HS-27A (cell line): Measurements from ENCODE around the gene TFF1.
"Not testable (repeated sequence)": the region's sequence is repeated elsewhere in the genome, so short reads cannot be mapped to it uniquely, and the experiment has no call there.

Experiments used
- DNase-seq: peaks from one replicate; pipeline ENCODE4 v3.0.0-alpha.2; 2012; ENCODE audit warnings: low read depth, missing footprints

The TFF1 gene

DNA sequence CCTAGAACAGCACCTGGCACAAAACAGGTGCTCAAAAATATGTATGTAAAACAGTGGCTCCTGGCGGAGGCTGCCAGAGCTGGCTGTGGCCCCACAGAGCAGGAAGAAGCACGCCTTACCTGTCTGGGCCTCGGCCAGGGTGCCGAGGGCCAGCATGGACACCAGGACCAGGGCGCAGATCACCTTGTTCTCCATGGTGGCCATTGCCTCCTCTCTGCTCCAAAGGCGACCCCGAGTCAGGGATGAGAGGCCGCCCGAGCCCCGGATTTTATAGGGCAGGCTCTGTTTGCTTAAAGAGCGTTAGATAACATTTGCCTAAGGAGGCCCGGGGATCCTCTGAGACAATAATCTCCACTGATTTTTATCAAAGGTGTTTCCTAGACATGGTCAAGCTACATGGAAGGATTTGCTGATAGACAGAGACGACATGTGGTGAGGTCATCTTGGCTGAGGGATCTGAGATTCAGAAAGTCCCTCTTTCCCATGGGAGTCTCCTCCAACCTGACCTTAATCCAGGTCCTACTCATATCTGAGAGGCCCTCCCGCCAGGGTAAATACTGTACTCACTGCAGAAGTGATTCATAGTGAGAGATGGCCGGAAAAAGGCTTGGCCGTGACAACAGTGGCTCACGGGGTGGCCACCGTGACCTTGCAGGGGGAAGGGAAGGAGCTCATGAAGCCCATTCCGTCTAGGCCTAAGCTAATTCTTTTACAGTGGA lies at the start of gene TFF1:
TFF1 (minus strand) TSS at position 244 of the 719 bp plus-strand sequence; CDS start at position 204, 40 bp downstream.
- DNase-seq: no peak

DNA sequence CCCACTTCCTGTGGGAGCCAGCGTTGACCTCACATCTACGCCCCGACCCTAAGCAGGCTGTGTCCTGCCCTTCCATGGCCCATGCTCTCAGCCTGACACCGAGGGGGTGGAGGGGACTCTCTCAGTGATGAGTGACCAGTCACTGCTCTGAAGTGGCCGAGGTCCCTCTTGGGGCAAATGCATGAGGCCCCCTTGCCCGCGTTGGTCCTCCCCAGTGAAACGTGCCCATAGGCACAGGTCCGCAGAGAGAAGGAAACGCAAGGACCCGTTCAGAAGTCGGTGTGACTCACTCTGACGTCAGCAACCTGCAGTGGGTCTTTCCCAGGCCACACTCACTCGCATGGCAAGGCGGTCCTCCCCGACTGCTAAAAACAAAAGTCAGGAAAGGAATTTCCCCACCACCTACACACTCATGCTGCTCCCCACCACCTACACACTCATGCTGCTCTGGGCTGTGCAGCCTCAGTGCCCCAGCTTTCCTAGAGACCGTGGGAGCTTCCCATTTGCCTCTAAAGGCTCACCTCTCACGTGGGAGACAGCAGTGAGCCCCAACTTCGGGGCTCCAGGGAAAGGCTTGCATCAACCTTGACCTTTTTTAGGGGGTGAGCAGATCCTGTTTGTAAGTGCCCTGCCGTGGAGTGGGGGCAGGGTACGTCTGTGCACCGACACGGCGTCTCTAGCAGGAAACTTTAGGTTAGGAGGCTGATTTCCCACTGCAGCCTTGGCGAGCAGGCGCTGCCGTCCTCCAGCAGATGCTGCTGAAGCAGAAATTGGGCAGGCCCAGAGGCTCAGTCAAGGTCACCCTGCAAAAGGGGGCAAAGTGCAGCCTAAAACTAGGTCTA lies 48.8 kb upstream of the TFF1 start:
- peak; percentile 1 for DNase-seq

DNA sequence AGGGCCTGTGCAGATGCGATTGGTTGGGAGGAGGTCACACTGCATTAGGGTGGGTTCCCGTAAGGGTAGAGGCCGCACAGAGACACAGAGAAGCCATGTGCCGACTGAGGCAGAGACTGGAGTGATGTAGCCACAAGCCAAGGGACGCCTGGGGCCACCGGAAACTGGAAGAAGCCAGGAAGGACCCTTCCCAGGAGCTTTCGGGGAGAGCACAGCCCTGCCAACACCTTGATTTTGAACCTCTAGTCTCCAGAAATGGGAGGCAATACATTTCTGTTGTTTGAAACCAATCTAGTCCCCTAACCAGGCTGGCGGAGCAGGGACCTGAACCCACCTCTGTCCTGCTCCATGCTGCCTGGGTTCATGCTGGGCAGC lies 48.2 kb upstream of the TFF1 start:
- no peak for DNase-seq

DNA sequence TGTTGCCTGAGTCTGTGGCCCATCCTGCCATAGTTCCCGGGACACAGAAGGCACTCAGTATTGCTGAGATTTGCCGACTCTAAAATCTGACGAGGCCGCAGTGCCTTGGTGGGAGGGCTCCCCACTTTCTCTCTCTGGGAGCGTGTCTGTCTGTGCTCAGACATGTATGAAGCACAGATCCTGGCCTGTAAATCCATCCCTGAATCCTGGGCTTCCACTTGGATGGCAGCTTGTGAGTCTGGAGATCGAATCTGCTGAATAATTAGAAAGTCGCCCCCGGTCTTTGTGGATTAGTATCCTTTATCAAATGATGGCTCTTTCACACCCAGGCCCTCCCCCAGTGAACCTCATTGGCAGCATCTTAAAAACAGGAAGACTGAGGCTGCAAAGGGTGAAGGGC lies 47.7 kb upstream of the TFF1 start:
- no peak for DNase-seq

DNA sequence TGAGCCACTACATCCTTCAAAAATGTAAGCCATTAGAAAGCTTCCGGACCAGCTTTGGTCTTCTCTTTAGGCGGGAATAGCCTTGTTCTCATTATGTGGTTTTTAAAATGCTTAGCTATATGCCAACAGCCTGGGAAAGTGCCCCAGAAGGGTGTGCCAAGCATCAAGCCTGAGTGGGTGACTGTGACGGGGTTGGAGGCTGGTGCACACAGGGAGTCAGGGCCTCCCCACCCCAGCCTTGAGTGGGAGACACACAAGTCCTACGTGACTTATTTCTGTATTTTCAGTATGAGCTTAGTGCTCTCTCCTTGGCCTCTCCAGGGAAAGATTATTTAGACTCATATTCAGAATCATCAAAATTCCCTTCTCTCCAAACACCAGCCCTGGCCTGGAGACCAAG lies 47.2 kb upstream of the TFF1 start:
- no peak for DNase-seq

DNA sequence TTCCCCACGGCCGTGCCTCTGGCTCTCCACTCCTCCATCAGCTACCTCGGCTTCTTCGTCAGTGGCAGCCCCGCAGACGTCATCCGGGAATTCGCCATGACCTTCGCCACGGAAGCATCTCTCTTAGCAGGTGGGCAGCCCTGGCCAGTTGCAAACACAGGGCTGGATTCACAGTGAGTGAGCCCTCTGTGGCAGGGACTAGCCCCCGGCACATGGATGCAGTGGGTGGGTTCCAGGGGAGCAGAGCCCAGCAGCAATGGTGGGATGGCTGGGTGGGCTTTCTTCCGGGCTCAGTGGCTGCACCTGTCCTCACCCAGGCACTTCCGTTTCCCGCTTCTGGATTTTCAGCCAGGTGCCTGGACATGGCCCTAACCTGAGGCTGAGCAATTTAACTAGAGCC lies 46.8 kb upstream of the TFF1 start:
- no peak for DNase-seq

DNA sequence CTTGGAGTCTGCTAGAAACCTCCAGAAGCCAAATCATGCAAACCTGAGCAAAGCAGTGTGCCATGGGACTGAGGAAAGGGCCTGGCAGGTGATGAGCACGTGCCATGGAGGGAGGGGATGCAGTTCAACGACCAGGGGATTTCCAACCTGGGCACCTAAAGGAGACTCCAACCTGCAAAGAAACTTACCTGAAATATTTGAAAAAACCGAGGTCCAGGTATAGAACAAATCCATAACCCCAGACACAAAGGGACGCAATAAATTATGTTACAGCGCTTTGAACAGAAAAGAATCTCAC lies 46.2 kb upstream of the TFF1 start:
- DNase-seq: no peak

DNA sequence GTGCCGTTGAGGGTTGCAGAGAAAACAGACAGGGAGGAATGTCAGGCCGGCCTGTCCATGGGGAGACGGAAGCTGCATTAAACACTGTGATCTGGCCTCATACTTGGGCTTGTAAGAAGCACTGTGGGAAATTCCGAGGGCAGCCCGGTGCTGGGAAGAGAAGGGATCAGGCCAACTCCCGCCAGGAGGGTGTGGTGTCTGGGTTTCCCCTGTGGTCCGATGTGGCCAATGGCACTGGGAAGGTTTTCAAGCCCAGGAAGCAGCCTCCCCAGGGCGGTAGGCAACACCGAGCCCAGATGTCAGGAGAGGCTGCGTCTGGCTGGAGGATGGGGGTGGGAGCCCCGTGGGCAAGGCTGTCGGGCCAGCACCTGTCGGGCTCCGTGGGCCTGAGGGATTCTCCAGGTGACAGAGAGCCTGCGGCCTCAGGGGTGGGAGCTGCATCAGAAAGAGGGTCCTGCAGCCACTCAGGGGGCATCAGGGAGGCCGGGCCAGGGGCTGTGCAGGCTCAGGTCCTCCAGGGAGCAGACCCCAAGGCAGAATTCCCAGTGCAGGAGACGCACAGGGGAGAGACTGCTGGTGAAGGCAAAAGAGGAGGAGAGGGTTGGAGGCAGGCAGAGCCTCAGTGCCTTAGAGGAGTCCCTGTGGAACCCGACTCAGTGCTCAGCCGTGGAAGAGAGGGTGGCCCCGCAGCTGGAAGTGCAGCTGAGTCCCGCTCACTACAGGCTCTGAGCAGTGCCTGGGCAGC lies 45.7 kb upstream of the TFF1 start:
- DNase-seq: no peak

DNA sequence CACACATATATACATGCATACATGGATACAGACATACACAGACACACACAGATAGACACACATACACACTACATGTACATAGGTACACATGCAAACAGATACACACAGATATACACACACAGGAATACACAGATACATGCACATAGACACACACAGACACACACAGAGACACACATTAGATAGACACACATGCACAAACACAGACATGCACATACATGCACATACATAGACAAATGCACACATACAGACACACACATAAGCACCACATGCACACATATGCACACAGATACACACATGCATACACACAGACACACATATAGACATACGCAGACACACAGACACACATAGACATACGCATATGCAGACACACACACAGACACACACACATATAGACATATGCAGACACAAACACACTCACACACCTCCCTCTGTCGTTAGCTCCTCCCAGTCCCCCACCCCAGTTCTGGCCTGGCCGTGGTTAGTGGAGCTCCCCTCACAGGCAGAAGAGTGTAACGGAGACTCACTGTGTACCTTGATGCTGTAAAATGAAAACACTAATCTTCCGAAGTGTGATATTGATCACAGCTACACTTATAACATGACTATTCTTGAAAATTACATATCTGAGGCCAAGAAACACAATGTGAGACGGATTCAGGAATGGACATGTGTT lies 45.0 kb upstream of the TFF1 start:
- DNase-seq: no peak

DNA sequence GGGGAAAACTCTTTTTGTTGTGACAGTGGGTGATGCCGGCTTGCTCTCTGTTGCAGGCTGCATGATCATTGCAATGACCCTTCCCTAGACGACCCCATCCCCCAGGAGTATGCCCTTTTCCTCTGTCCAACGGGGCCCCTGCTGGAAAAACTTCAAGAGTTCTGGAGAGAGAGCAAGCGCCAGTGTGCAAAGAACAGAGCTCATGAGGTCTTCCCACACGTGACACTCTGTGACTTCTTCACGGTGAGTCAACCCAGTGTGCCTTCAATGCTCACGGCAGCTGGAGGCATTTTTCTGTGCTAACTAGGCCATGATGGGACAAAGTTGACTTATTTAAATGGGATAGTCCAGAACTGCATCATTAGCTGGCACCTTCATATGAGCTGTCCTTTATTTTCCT lies 43.0 kb upstream of the TFF1 start:
- DNase-seq: no peak

DNA sequence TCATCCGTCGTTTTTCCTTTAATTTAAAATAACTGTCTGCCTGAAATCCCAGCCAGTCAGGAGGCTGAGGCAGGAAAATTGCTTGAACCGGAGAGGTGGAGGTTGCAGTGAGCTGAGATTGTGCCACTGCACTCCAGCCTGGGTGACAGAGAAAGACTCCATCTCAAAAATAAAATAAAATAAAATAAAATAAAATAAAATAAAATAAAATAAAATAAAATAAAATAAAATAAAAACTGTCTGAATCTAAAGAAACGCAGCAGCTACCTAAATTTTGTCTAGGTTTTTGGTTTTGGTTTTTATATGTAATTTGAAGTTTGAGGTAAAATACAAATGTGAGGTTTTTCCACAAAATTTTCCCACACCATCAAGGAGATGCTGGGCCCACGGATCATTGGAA lies 42.4 kb upstream of the TFF1 start:
- not testable (repeated sequence) for DNase-seq

DNA sequence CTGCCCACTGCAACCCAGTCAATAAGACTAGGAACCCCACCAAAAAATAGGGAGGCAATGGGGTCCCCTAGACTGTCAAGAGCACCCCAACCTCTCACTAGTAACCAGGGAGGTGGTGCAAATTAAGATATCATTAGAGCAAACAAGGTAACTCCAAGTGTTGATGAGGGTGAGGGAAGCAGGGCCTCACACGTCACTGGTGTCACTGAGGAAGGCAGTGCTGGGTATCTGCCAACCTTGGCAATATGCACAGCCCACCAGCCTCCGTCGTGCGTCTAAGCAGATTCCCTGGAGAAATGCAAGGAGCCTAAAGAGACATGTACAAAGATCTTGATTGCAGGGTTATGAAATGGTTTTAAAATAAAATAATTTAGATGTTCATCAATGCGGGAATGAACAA lies 41.1 kb upstream of the TFF1 start:
- DNase-seq: no peak

DNA sequence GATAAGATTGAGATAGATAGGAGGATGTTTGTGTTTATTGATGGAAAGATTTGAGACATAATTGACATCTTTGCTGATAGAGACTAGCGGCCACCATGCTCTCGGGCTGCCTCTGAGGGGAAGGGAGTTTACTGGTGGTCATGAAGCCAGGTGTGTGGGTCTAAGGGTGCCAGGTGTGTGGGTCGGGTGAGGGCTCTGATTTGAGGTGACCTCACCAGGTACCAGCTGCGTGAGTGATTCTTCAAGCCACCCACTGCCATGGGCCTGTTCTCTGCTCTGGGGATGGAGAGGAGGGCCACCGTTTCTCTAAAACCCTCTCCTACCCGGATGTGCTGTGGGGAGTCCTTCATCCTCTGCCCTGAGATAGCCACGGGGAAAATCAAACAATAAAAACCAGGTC lies 40.5 kb upstream of the TFF1 start:
- no peak for DNase-seq

DNA sequence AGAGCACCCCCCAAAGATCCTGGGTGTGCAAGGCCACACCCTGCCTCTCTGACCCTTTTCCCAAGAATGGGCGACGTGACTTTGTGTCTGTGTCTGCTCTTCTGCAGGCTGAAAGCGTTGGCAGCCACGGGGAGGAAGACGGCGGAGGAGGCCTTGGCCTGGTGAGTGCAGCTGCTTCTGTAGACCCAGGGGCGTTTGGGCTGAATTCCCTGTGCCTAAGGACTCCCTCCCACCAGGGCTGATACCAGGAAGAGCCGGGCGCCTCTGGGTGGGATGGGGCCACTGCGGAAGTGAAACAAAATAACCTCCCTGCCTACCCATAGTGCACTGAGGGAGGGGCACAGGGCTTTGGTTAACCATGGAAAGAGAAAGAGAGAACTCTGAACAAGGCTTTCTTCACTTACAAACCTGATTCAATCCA lies 39.9 kb upstream of the TFF1 start:
- no peak for DNase-seq

DNA sequence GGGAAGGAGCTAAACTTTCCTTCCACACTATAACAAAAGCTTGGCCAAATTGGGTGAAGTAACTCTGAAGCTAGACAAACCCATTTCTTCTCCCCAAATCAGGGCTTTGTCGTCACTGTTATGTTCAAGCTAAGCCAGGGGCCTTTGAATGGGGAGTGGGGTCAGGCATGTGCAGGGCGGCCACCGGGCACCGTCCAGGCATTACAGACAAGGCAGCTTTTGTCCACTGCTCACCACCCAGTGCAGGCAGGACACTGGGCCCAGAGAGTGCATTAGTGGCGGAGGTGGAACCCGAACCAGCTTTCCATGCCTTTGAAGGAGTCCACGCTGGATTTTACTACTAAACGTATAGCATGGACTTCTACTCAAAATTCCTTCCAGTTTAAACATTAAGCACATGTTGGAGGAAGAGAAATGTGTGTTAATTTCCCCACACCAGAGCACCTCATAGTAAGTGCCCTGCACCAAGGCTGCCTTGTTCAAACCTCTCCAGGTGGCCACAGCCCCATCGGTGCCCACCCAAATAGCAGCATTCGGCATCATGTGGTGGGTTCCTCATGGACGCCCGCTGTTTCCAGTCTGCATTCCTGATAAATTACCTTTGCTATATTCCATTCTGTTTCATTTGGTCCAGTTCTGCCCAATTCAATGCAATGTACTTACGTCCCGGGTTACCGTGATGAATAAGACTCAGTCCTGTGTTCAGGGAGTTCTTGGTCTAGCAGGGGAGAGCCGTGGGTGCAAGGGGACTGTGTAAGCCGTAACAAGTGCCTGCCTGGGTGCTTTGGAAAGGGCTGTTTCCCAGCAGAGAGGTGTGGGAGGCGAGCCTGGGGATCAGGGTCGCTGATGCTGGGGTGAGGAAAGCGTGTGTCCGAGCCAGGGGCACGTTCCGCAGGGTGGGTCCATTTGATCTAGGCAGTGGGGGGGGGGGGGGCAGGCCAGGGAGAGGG lies 39.0 kb upstream of the TFF1 start:
- DNase-seq: no peak

DNA sequence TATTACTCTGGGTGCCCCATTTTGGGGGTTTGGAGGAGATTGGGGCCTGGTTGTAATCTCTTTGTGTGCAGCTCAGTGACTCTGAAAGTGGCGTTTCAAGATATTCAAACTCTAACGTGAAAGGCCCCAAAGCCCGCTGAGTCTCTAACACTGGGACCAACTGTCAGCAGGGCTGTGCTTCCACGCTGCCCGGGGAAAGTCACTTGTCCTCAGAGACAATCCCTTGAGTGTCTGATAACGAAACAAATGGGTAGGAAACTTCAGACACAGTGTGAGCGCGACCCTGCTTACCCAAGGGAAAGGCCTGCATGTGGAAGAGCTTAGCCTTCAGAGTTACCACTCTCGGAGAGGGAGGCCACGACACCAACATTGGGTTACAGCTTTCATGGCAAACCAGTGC lies 38.2 kb upstream of the TFF1 start:
- no peak for DNase-seq

DNA sequence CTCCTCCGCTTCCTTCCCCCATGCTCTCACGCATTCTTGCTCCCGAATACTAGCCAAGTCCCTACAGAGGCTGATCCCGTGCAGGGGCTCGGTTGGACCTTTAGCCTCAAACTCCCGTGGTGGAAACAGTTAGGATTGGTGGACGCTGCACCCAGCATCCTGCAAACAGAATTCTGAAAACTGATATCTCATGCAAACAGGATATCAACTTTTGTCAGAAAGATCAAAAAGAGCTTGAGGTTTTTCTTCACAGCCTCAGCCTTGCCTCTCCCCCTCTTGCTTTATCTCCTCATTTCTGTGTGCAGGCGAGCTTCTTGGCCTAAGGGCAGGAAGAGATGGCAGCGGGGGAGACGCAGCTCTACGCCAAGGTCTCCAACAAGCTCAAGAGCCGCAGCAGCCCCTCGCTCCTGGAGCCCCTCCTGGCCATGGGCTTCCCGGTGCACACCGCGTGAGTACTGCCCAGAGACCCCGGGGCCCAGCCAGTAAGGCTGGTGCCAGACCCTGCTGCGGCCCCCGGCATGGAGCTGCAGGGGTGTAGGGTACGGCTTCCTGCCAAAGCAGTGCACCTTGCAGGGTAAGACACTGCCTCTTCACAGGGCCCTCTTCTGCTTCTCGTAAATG lies 37.4 kb upstream of the TFF1 start, which contains the start of gene UBASH3A:
UBASH3A (plus strand) TSS at position 292 of the 621 bp plus-strand sequence; CDS start at position 336, 44 bp downstream.
- DNase-seq: no peak

DNA sequence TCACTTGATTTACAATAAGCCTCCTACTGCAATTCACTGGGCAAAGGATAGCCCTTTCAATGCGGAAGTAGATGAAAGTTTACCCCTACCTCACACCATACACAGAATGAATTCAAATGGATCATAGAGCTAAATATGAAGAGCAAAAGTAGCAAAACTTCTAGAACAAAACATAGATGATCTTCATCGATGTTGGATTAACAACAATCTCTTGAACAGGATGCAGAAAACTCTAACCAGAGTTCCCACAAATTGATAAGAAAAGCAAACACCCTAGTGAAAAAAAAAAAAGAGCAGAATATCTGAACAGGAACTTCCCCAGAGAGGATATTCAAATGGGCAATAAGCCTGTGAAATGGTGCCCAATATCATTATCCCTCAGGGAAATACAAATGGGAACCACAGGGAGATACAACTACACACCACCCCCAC lies 35.5 kb upstream of the TFF1 start:
- DNase-seq: no peak

DNA sequence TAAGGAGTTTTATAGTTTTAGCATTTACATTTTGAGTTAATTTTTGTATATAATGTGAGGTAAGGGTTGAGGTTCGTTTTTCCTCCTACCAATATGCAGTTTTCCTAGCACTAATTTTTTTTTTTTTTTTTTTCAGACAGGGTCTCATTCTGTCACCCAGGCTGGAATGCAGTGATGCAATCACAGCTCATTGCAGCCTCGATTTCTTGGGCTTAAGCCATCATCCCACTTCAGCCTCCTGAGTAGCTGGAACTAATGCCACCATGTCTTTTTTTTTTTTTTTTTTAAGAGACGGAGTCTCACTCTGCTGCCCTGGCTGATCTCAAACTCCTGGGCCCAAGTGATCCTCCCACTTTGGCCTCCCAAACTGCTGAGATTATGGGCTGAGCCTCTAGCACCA lies 34.8 kb upstream of the TFF1 start:
- no peak for DNase-seq

DNA sequence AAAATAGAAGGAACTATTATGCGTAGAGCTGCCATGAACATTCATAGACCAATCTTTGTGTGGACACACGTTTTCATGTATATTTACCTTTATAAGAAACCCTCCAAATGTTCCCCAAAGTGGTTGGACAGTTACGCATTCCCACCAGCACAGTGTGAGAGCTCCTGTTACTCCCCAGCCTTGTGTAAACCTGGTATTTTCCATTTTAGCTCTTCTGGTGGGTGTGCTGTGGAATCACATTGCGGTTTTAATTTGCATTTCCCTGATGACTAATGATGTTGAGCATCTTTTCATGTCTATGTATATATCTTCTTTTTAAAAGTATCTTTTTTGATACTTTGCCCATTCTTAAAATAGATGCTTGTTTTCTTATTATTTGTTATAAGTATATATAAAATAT lies 34.2 kb upstream of the TFF1 start:
- DNase-seq: no peak
